HG03442 (cell line): ENCODE measurements around the gene RIT1.
A peak's percentile ranks its signal among the peaks of the same experiment; 100 is the strongest.

Source experiments
- ATAC-seq: cut with Tn5 transposase; IDR thresholded peaks from one replicate; pipeline ENCODE4 v1.9.1; 2021; ENCODE audit warnings: mild to moderate bottlenecking, moderate library complexity; ENCODE audit not compliant: unreplicated experiment

RIT1 gene

DNA sequence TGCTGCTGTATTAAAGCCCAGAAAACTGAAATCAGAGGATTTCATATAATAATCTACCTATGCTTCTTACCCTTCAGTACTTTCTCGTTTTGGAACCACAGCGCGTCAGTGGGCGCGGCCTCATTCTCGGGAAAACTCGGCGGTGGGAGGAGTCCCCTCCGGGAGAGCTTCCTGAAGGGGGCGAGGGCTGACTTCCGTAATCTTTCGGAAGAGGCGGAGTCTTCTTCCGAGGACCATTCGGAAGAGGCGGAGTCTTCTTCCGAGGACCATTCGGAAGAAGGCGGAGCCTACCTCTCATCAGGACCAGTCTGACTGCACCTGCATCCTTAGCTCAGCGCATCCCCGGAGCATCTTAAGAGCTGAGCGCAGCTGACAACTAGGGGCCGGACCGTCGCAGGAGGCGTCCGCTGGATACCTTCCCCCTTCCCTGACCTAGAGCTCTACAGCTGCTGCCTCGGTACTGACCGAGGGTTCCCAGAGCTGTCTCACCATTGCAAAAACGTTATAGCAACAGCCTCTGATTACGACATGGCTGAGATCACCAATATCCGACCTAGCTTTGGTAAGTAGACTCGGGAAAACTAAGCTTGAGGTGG lies 51.8 kb downstream of the RIT1 start, which contains the start of gene SYT11:
TSS of gene SYT11 (plus strand) at position 334 of the 596 bp plus-strand sequence. CDS start at position 529, 195 bp downstream.
- peak; percentile 69 for ATAC-seq

DNA sequence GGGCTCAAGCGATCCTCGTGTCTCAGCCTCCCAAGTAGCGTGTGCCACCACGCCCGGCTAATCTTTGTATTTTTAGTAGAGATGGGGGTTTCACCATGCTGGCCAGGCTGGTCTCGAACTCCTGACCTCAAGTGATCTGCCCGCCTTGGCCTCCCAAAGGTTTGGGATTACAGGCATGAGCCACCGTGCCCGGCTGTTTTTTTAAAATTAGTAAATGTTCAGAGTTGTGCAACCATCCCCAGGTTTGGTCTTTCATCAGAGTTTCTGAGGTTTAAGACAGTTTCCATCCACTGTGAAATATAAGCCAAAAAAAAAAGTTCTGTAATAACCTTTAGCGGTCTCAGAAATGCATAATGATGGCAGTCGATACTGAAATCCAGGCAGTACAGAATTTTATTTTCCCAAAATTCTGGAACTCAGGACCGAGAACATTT lies 52.3 kb downstream of the RIT1 start:
- peak; percentile 10 for ATAC-seq

DNA sequence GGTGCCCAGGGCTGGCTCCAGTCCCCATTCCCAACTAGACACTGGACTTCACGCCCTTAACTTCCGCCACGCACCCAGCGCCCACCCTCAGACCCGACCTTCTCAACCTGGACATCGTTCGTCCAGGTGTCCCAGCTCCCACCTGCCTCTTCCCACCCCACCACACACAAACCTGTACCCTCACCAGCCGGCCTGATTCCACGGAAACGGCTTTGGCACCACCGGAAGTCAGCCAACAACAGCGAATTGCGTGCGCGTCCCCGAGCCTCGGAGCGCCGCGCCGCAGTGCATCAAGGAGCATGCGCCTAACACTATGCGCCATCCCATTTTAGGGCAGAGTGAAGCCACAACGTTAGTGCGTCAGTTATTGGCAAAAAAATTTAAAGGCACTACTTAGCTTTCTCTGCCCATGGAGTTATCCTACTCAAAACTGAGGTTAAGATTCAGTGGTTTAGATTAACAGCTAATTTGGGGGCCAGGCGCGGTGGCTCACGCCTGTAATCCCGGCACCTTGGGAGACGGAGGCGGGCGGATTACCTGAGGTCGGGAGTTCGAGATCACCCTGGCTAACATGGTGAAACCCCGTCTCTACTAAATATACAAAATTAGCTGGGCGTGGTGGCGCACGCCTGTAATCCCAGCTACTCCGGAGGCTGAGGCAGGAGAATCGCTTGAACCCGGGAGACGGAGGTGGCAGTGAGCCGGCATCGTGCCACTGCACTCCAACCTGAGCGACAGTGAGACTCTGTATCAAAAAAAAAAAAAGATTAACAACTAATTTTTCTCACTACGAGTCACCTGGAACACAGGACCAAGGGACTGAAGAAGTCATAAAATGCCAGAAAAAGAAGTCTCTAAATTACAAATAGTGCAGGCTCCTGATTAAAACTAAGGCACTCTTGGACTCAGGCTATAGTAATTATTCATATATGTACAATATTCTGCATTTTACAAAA lies 53.9 kb downstream of the RIT1 start, which contains the start of gene GON4L:
TSS of gene GON4L (minus strand) at position 240 of the 956 bp plus-strand sequence. CDS start 3,434 bp downstream, outside the sequence.
- peak; percentile 44 for ATAC-seq

DNA sequence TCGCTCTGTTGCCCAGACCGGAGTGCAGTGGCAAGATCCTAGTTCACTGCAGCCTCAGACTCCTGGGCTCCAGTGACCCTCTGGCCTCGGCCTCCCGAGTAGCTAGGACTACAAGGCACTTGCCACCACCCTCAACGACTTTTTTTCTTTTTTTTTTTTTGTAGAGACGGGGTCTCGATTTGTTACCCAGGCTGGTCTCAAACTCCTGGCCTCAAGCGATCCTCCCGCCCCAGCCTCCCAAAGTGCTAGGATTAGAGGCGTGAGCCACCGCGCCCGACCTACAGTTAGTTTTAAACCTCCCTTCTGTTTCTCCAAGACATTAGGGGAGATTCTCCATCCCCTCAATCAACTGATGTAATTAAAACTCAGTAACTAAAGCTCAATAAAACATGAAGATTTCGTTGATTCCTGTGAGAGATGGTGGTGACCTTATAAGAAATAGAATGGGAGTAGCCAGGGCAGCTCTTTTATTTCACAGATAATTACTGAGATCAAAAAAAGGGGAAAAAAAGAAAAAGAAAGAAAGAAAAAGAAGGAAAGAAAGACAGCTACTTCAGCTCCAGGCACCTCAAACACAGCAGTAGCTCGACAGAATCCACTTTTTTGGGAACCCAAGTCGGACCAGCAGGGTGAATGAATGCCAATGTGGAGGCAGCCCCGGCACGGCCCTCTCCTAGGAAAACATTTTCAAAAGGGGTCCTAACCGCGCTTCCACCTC lies 54.7 kb downstream of the RIT1 start:
- no peak for ATAC-seq

DNA sequence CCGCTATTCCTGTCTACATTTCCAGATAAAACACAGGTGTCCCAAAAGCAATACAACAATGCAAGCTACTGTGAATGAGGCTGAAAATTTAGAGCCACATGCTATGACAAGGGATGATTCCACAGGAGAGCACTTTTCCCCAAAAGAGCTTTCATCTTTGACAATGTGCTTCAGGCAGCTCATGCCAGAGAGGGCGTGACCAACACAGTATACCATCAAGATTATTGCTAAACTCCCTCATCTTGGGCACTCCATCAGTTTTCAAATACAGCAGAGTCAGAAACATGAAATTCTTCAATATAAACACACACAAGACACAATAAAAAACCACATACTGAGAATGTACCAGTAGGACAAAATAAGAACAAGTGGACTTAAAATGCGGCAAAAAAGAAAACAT lies 60.8 kb downstream of the RIT1 start:
- ATAC-seq: no peak

DNA sequence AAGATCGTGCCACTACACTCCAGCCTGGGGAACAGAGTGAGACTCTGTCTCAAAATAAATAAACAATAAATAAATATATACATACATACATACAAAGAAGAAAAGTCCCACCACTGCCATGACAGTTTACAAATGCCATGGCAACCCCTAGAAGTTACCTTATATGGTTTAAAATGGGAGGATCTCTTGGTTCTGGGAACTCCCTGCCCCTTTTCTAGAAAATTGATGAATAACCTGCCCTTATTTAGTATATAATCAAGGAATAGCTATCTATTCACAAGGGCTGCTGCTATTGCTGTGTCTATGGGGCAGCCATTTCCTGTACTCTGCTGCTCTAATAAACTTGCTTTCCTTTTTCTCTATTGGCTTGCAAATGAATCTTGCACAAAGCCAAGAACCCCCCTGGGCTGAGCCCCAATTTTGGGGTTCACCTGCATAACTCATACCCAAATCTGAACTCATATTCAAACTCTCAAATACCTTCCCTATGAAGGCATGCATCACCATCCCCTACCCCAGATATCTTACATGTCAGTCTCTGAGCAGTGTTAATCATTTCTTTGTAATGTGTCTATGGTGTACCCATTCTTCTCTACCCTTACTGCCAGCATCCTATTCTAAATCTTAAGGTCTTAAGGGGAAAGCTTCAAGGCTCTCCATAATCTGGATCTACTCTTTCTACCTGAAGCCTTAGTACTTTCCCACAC lies 63.2 kb downstream of the RIT1 start:
- ATAC-seq: no peak
